Retinal pigment epithelial cell (primary cell): ENCODE measurements around the gene SPPL2B.

Experiments used
- DNase-seq: peaks from one replicate; pipeline ENCODE4 v3.0.0-alpha.2; 2010; ENCODE audit warnings: low read depth
- H3K4me3 ChIP-seq: 2 replicates; pipeline ENCODE4 v1.5.1; 2011; ENCODE audit warnings: mild to moderate bottlenecking, low read length, control low read depth, moderate library complexity
- CTCF ChIP-seq: conservative IDR thresholded peaks from 2 replicates; pipeline ENCODE4 v1.5.1; 2011; ENCODE audit warnings: low read depth, low read length, control low read depth, inconsistent platforms

SPPL2B gene

GRCh38 chr19:2353159-2353886 is 24.8 kb downstream of the SPPL2B start:
- no peak for TF ChIP-seq CTCF
- H3K4me3 ChIP-seq, result no peak overlapping the region
- DNase-seq, result no peak

GRCh38 chr19:2353887-2354592 is 25.6 kb downstream of the SPPL2B start:
- no peak for DNase-seq
- no peak overlapping the region for H3K4me3 ChIP-seq
- no peak for TF ChIP-seq CTCF

- no peak for DNase-seq
- H3K4me3 ChIP-seq, result no peak overlapping the region
- no peak for TF ChIP-seq CTCF
Observed at GRCh38 chr19:2354670-2355069, 26.2 kb downstream of the SPPL2B start.

GRCh38 chr19:2355168-2356035 is 26.9 kb downstream of the SPPL2B start:
- TF ChIP-seq CTCF, result no peak
- no peak overlapping the region for H3K4me3 ChIP-seq
- DNase-seq, result no peak

- H3K4me3 ChIP-seq, result no peak overlapping the region
- DNase-seq, result no peak
- no peak for TF ChIP-seq CTCF
Observed at GRCh38 chr19:2356036-2356646, 27.7 kb downstream of the SPPL2B start.

GRCh38 chr19:2357279-2358206 is 29.1 kb downstream of the SPPL2B start:
- no peak overlapping the region for H3K4me3 ChIP-seq
- TF ChIP-seq CTCF, result no peak
- no peak for DNase-seq
